Measurements from ENCODE around the gene TP53I13. TPM values are rescaled to one million over a fixed set of nuclear protein-coding genes. Genes with fewer than 3 reads are reported as not detected.

Gene TP53I13
- total RNA-seq, 1 donor from 2014 or later, result 51.9 TPM

DNA sequence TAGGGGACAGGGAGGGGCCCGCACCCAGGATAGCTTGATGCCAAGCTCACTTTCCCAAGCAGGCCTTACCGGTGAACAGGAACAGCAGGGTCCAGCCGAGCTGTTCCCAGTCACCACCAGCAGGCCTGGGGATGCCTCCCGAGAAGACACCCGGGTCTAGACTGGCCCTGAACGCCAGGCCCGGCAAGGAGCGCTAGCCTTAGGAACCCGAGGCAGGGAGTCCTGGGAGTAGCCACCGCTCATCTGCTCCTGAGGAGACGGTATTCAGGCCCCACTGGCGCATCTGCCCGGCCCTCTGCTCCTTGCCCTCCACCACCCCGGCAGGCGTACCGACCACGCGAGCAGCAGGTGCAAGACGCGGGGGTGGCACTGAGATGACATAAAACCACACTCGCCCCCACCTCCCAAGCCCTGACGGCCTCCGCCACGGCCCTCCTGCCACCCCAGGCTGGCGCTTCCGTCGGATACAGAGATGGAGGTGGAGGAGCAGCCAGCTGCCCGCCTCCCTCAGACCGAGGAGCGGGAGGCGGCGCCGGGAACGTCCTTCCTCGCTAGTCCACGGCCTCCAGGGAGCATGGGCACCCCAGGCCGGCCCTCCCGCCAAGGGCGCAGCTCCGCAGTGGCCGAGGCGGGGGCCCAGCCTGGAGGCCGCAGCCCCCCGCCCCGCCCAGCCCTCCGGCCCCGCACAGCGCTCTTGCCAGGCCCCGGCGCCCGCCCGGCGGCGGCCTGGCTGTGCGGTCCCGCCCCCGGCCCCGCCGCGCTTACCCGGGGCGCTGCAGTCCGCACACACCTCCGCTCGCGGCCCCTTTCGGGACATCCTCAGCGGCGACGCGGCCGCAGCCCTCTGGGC is 20.3 kb downstream of the TP53I13 start:
- peak overlapping the region; percentile 79 for H3K27ac ChIP-seq
- TF ChIP-seq, protein P1, sequence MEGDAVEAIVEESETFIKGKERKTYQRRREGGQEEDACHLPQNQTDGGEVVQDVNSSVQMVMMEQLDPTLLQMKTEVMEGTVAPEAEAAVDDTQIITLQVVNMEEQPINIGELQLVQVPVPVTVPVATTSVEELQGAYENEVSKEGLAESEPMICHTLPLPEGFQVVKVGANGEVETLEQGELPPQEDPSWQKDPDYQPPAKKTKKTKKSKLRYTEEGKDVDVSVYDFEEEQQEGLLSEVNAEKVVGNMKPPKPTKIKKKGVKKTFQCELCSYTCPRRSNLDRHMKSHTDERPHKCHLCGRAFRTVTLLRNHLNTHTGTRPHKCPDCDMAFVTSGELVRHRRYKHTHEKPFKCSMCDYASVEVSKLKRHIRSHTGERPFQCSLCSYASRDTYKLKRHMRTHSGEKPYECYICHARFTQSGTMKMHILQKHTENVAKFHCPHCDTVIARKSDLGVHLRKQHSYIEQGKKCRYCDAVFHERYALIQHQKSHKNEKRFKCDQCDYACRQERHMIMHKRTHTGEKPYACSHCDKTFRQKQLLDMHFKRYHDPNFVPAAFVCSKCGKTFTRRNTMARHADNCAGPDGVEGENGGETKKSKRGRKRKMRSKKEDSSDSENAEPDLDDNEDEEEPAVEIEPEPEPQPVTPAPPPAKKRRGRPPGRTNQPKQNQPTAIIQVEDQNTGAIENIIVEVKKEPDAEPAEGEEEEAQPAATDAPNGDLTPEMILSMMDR (IDR thresholded peaks at IDR 0.05), result no peak
- intact Hi-C loops (cut with DNase I), result no loop called here
- H3K9me3 ChIP-seq, result no peaks in the 10 kb centered on the region
- peaks cover 58% of the 10 kb centered on the region for H3K4me1 ChIP-seq
- H3K4me3 ChIP-seq, result peak overlapping the region; percentile 77
- ATAC-seq (peak; percentile 0), DNase-seq (peak; percentile 78)
- no peaks in the 10 kb centered on the region for H3K36me3 ChIP-seq
- H3K27me3 ChIP-seq, result no peaks in the 10 kb centered on the region

DNA sequence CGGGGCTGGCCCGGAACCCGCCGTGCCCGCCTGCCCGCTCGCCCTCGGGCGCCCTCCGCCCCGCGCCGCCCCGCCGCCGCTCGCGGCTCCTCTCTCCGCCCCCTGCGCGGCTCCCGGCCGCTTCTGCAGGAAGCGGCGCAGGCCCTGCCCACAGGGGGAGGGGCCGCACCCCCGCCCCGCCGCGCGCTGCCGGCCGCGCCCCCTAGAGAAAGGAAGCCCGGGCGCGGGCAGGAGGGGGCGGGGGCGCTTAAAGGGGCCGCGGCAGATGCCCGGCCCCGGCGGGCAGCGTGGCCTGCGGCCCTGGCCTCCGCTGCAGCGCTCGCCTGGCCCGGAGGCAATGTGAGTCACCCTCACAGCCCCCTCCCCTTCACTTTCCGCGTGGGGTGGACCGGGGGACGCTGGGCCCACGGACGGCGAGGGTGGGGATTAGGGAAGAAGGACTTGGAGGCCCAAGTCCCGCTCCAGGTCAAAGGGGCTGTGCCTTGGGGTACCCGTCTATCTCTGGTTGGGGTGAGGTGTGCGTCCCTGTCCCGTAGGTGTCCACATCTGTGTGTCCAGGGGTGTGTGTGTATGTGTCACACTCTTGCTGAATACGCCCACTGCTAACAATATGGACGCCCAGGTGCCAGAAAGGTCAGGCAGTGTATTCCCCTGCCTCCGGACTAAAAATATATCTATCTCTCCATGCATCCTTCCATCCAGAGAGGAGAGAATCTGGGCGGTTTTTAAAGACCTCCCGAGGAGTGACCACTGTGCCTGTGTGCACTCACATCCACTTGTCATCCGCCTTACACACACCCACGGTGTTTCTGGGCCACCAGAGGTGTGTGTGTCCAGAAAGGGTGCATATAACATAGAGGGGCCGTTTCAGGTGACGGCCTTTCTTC is 21.3 kb downstream of the TP53I13 start, which contains the start of gene GIT1:
GIT1 (minus strand) TSS at position 125 of the 887 bp plus-strand sequence. CDS start 270 bp downstream, outside the sequence.
- peaks cover 58% of the 10 kb centered on the region for H3K4me1 ChIP-seq

DNA sequence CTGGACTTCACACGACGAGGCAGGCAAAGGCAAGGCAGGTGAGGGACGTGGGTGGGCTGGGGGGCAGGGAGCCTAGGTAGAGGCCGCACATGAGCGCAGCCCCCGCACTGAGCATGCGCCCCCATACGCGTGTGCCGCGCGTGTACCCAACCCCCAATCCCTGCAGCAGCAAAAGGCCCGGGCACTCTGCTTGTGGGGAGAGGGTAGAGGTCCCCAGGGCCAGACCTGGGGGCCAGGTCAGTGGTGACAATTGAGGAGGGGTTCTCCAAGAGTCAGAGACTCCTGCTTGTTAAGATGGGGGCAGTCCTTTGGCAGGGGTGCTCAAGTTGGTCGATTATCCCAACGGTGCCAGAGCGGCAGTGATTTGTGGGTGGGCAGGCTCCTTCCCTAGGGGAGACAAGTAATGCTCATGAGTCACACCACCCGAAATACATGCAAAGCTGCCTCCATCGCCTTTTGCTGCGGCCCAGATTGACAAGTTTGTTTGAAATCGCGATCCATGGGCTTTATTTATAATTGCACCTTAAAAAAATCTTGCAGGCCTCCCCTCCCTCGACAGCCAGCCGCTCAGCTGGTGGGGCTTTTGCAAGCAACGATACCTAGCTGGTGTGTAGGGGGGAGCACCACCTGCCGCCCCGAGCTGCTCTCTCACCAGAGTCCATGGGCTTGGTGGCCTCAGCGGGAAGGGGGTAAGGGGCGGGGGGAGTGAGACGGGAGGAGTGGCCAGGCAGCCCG is 22.1 kb downstream of the TP53I13 start:
- intact Hi-C loops (cut with DNase I), result no loop called here
- Histone ChIP-seq H3K9me3 (no peaks in the 10 kb centered on the region), H3K36me3 (no peaks in the 10 kb centered on the region), H3K4me1 (peaks cover 58% of the 10 kb centered on the region), H3K27me3 (no peaks in the 10 kb centered on the region), H3K4me3 (peak overlapping the region; percentile 60), H3K27ac (peak overlapping the region; percentile 61)
- TF ChIP-seq, protein P1 (IDR thresholded peaks at IDR 0.05), result no peak
- peak; percentile 61 for DNase-seq
- ATAC-seq, result no peak

More for the DNA sequence above, 21.3 kb downstream of the TP53I13 start, which contains the start of gene GIT1:
- Histone ChIP-seq H3K27ac (peak within 1 kb of the TSS; percentile 79), H3K27me3 (no peaks in the 10 kb centered on the region), H3K9me3 (no peaks in the 10 kb centered on the region), H3K36me3 (no peaks in the 10 kb centered on the region), H3K4me3 (peak within 1 kb of the TSS; percentile 77)
- ATAC-seq, result peak; percentile 88
- intact Hi-C loops (cut with DNase I), result no loop called here
- DNase-seq, result peak; percentile 92
- TF ChIP-seq, protein P1 (IDR thresholded peaks at IDR 0.05), result no peak

DNA sequence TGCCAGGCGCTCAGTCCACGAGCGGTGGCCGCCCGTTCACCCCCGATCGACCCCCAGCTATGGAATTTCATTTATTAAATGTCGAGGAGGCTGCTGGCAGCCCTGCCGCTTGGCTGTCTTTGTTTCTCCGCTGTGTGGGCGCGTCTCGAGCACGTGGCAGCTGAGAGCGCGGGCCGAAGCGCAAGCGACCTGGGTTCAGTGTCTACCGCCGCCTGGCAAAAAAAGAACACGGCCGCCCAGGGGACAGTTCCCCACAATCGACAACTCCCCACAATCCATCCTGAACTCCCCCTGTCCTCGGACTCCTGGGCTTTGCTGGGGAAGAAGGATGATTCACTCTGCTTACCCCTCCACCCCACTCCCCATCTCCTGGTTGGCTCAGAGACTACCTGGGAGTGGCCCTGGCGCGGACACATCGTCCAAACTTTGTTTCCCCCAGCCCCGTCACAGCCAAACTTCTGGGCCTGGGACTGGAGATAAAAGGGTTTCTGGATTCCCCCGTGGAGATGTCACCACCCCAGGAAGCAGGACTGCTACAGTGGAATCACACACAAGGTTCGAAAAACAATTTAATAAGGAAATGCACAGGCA is 22.7 kb downstream of the TP53I13 start:
- TF ChIP-seq, protein P1 (IDR thresholded peaks at IDR 0.05), result no peak
- H3K27ac ChIP-seq, result peak overlapping the region; percentile 61
- no peaks in the 10 kb centered on the region for H3K9me3 ChIP-seq
- peak overlapping the region; percentile 60 for H3K4me3 ChIP-seq
- no peaks in the 10 kb centered on the region for H3K36me3 ChIP-seq
- peaks cover 58% of the 10 kb centered on the region for H3K4me1 ChIP-seq
- H3K27me3 ChIP-seq, result no peaks in the 10 kb centered on the region
- DNase-seq (peak; percentile 76), ATAC-seq (no peak)
- intact Hi-C loops (cut with DNase I), result no loop called here

Measured in upper lobe of right lung (tissue), 1 donor.